Uterus (tissue), 4 donors: Measurements from ENCODE around the gene ACO2. TPM values are rescaled to one million over a fixed set of nuclear protein-coding genes. Genes with fewer than 3 reads are reported as not detected.

ENCODE experiments used
- DNase-seq, 2 donors: peaks; one replicate each; pipeline ENCODE4 v3.0.0-alpha.2; 2019 to 2020
- H3K27ac ChIP-seq, 2 donors: fragments of 200-600 bp; sonication (generic); 1 replicate in 1 of 2; 2 replicates in 1 of 2; pipeline ENCODE4 v1.5.1; 2016 to 2018
- H3K27me3 ChIP-seq, 2 donors: fragments of 200-600 bp; sonication (generic); one replicate each; pipeline ENCODE4 v1.5.1; 2018 to 2019; ENCODE audit warnings: control low read depth in 1 of 2
- H3K36me3 ChIP-seq, 2 donors: fragments of 200-600 bp; sonication (generic); one replicate each; pipeline ENCODE4 v1.5.1; 2019; ENCODE audit warnings: control low read depth in 1 of 2
- H3K4me1 ChIP-seq, 2 donors: fragments of 200-600 bp; sonication (generic); one replicate each; pipeline ENCODE4 v1.5.1; 2018 to 2019; ENCODE audit warnings: control low read depth in 1 of 2
- H3K4me3 ChIP-seq, 2 donors: fragments of 200-600 bp; sonication (generic); 1 replicate in 1 of 2; 2 replicates in 1 of 2; pipeline ENCODE4 v1.5.1; 2018 to 2019; ENCODE audit warnings: mild to moderate bottlenecking in 1 of 2
- H3K9me3 ChIP-seq, 2 donors: fragments of 200-600 bp; sonication (generic); one replicate each; pipeline ENCODE4 v1.5.1; 2019; ENCODE audit warnings: control low read depth in 1 of 2
- POLR2A ChIP-seq, 2 donors: fragments of 450-650 bp; IDR thresholded peaks; one replicate each; pipeline ENCODE4 v1.6.1; 2016; ENCODE audit warnings: antibody characterized with exemption in 2 of 2, mild to moderate bottlenecking in 1 of 2, moderate library complexity in 1 of 2
- intact Hi-C: fragments of 100-400 bp; cut with DNase I; formaldehyde crosslinking; loops from one replicate; pipeline ENCODE4 v1.15.1; 2023; ENCODE audit warnings: low total_unique reads
- total RNA-seq, 4 donors: library from RNA; depleted of rRNA in 3 of 4; stranded (reverse); fragments of >200 nt in 3 of 4; gene quantifications; one replicate each; pipeline versions ENCODE4 v1.1.0 to v1.2.4, GENCODE V29; 2014 to 2023
- TF ChIP-seq, protein P1 (sequence below), 4 experiments: fragments of 200-600 bp in 2 of 4; fragments of 450-650 bp in 2 of 4; sonication (generic) in 2 of 4; IDR thresholded peaks; one replicate each; pipeline ENCODE4 v1.5.1; 2016 to 2019; ENCODE audit warnings: antibody characterized with exemption in 4 of 4, mild to moderate bottlenecking in 2 of 4, moderate library complexity in 1 of 4
- donor health status: DM: yes; HTN: yes; CAD: no.

The ACO2 gene
- total RNA-seq, 4 donors from 2014 or later = 21.5 to 64.4 (median 47.1) TPM

DNA sequence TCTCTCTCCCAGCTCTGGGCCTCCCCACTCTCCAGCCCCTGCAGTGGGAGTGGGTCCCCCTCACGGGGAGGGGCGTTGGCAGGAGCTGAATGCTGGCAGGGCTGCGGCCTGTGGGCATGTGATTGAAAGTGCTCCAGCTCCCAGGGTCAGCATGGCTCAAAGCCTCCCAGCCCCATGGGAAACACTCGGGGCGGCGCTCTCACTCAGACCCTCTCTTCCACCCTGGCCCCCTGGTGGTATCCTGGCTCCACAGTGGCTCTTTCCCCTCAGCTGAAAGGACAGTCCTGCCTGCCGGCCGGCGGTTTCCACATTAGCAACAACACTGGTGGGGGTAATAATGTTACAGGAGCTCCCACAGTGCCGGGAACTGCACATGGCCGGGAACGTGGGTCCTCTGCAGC, 39.9 kb downstream of the ACO2 start:
- no peaks in the 10 kb centered on the region for H3K9me3 ChIP-seq
- H3K27me3 ChIP-seq = no peaks in the 10 kb centered on the region
- H3K4me3 ChIP-seq = no peak overlapping the region
- no peak for DNase-seq
- H3K36me3 ChIP-seq = no peaks in the 10 kb centered on the region
- no peak for TF ChIP-seq POLR2A (IDR thresholded peaks at IDR 0.05)
- TF ChIP-seq, protein P1, sequence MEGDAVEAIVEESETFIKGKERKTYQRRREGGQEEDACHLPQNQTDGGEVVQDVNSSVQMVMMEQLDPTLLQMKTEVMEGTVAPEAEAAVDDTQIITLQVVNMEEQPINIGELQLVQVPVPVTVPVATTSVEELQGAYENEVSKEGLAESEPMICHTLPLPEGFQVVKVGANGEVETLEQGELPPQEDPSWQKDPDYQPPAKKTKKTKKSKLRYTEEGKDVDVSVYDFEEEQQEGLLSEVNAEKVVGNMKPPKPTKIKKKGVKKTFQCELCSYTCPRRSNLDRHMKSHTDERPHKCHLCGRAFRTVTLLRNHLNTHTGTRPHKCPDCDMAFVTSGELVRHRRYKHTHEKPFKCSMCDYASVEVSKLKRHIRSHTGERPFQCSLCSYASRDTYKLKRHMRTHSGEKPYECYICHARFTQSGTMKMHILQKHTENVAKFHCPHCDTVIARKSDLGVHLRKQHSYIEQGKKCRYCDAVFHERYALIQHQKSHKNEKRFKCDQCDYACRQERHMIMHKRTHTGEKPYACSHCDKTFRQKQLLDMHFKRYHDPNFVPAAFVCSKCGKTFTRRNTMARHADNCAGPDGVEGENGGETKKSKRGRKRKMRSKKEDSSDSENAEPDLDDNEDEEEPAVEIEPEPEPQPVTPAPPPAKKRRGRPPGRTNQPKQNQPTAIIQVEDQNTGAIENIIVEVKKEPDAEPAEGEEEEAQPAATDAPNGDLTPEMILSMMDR (IDR thresholded peaks at IDR 0.05) = peak in 1 of 4 experiments; percentile 13
- peaks cover 0 to 27% of the 10 kb centered on the region in 2 donors for H3K4me1 ChIP-seq
- peak overlapping the region; percentile 31 to 61 for H3K27ac ChIP-seq
- intact Hi-C loops = no loop called here

DNA sequence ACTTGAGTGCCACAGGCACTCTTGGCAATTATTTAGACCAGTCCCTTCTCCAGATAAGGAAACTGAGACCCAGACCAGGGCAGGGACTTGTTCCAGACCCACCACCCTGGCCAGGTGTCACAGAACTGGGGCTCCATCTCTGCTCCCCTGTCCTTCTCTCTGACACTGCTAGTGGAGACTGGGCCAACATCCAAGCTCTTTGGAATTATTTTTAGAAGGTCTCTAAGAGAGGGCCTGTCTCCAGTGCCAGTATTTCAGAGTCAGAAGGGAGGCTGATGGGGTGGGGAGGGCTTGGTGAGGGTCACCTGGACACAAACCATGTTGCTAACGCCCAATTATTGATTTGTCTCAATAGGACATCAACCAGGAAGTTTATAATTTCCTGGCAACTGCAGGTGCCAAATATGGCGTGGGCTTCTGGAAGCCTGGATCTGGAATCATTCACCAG, 42.6 kb downstream of the ACO2 start:
- no peaks in the 10 kb centered on the region for H3K9me3 ChIP-seq
- no peaks in the 10 kb centered on the region for H3K27me3 ChIP-seq
- peaks cover 0 to 21% of the 10 kb centered on the region in 2 donors for H3K4me1 ChIP-seq
- intact Hi-C loops = no loop called here
- H3K27ac ChIP-seq = peak overlapping the region; percentile 13 to 32
- no peak for TF ChIP-seq POLR2A (IDR thresholded peaks at IDR 0.05)
- TF ChIP-seq, protein P1 (IDR thresholded peaks at IDR 0.05) = no peak
- no peaks in the 10 kb centered on the region for H3K36me3 ChIP-seq
- H3K4me3 ChIP-seq = no peak overlapping the region
- DNase-seq = no peak

DNA sequence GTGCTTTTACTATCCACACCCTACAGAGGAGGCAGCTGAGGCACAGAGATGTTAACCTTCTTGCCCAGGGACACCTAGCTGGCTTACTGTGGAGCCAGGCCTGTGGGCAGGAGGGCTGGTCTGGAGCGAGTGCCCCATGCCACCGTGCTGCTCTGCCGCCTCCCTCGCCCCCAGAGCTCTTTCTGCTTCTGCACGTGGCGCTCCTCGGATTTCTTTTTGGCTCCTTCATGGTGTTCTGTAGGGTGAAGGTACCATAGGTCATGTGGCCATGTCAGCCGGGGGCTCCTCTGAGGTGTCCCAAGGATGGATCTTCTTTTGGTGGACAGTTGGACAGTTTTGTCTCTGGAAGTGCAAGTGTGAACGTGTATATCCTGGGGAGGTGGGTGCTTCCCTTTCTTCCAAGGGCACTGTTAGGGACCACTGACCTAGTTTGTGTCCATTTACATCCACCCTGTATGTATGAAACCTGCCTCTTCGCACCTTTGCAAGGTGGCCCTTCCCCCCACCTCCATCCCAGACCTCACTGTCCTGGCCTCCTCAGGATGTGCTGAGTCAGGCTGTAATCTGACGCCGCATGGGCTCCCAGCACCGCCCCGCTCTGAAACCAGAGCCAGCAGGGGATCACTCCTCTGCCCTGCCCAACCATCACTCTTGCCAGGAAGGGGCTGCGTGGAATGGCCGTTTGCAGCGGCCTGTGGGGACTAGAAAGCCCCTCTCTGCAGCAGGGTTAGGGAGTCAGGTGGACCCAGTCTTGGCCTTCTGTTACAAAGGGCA, 43.7 kb downstream of the ACO2 start:
- H3K4me1 ChIP-seq = peaks cover 0 to 21% of the 10 kb centered on the region in 2 donors
- H3K4me3 ChIP-seq = no peak overlapping the region
- H3K27me3 ChIP-seq = no peaks in the 10 kb centered on the region
- H3K36me3 ChIP-seq = no peaks in the 10 kb centered on the region
- H3K9me3 ChIP-seq = no peaks in the 10 kb centered on the region
- H3K27ac ChIP-seq = peak overlapping the region; percentile 19 to 41
- TF ChIP-seq, protein P1 (IDR thresholded peaks at IDR 0.05) = no peak
- TF ChIP-seq POLR2A (IDR thresholded peaks at IDR 0.05) = no peak
- peak in 1 of 2 donors; percentile 63 for DNase-seq
- intact Hi-C loops = no loop called here

DNA sequence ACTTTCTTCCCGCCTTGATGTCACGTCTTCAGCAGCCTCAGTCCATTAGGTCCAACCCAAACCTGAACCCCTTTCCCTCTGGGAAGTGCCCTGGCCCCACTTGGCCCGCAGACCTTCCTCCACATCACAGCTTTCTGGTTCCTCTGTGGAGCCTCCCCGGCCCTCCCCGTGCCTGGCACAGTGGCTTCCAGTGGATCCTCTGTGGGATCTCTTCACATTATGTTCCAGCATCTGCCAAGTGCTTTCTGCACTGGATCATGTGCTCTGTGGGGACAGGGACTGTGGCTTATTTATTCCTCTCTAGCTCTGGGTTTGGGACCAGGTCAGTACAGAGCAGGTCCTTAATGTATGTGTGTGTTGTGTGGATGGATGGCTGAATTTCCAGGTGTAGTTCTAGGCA, 44.5 kb downstream of the ACO2 start:
- intact Hi-C loops = no loop called here
- peaks cover 0 to 14% of the 10 kb centered on the region in 2 donors for H3K4me1 ChIP-seq
- no peaks in the 10 kb centered on the region for H3K9me3 ChIP-seq
- TF ChIP-seq, protein P1 (IDR thresholded peaks at IDR 0.05) = no peak
- no peak for TF ChIP-seq POLR2A (IDR thresholded peaks at IDR 0.05)
- no peaks in the 10 kb centered on the region for H3K36me3 ChIP-seq
- no peak for DNase-seq
- H3K27me3 ChIP-seq = no peaks in the 10 kb centered on the region
- no peak overlapping the region for H3K4me3 ChIP-seq
- H3K27ac ChIP-seq = peak overlapping the region; percentile 12 to 41

DNA sequence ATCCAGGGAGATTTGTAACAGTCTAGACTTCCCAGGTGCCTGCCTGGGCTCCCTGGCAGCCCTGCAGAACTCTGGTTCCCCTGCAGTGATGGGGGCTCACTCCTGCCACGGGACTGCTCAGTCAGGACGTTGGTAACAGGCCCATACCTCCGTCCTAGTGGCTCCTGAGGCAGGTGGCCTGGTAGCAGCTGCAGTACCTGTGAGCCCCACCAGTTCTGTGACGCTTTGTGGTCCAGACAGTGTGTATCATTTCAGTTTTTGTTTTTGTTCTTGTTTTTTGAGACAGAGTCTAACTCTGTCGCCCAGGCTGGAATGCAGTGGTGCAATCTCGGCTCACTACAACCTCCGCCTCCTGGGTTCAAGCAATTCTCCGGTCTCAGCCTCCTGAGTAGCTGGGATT, 47.5 kb downstream of the ACO2 start:
- no peak for DNase-seq
- no peaks in the 10 kb centered on the region for H3K36me3 ChIP-seq
- intact Hi-C loops = loop anchor here (5.0 kb wide), 1 partner anchor 114 kb away; no protein-coding TSS in a partner anchor
- no peaks in the 10 kb centered on the region for H3K9me3 ChIP-seq
- no peak overlapping the region for H3K27ac ChIP-seq
- H3K27me3 ChIP-seq = no peaks in the 10 kb centered on the region
- H3K4me1 ChIP-seq = peaks cover 0 to 7% of the 10 kb centered on the region in 2 donors
- no peak overlapping the region for H3K4me3 ChIP-seq
- TF ChIP-seq, protein P1 (IDR thresholded peaks at IDR 0.05) = no peak
- TF ChIP-seq POLR2A (IDR thresholded peaks at IDR 0.05) = no peak
